NCI-H187 (cell line): ENCODE measurements around the gene MYLK.

Experiments
- DNase-seq, 2 experiments: peaks; one replicate each; lab custom pipeline; 2025; lab: John Stamatoyannopoulos, UW

MYLK gene

GRCh38 chr3:123695731-123696640 is 188.1 kb downstream of the MYLK start:
- DNase-seq, result no peak

GRCh38 chr3:123695152-123695551 is 189.0 kb downstream of the MYLK start:
- no peak for DNase-seq

DNA sequence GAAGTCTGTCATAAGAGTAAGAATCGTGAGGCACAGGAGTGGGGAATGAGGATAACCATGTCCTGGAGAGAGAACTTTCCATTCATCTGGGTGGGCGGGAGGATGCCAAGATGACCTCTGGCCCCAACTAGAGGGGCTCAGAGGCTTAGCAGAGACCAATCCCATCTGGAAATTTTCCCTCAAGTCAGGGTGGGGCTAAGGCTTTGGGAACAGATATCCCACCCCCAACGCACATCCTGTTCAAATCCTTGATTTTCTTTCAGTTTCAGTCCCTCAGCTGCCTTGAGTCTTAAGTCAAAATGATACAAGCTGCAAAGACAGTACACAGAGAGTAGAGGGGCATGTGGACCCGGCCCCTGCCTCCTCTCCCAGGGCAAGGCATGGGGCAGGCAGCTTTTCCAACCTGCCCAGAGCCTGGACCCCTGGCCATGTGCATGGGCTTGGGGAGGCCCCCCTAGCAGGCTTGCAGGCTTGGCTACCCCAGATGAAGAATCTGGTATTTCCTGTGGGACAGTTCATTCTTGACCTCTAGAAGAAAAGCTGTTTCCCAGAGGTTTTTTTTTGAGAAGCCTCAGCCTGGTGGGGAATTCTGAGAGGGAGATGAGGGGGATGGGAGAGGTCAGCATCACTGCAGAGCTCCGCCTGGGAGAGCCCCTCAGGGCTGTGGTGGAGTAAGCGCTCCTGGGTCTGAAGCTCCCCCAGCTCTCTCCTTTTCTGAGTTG is 189.6 kb downstream of the MYLK start:
- DNase-seq, result no peak

DNA sequence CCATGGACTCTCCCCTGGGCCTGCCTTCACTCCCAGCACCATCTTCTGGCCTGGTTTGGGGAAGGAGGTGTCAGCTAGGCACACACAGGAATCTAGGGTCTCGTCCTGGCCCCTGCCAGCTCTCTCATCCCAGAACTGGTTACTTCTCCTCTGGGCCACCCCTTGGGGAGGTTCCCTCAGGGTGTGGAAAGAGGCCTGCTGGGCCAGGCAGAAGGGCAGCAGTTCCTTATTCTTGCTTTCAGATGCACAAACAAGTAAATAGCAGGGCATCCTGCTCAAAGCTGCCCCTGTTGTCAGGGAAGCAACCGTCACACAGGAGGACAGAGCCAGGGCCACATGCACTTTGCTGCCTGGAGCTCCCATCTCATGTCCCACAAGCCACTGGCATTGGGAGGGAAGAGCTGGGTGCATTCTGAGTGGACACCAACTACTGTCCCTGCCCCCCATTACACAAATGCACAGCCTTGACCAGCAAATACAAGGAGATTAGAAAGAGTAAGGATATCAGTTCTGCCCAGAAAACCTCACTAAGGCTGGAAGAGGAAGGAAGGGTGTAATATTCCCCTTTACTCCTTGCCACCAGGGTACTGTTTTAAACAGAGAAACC is 190.4 kb downstream of the MYLK start:
- no peak for DNase-seq

DNA sequence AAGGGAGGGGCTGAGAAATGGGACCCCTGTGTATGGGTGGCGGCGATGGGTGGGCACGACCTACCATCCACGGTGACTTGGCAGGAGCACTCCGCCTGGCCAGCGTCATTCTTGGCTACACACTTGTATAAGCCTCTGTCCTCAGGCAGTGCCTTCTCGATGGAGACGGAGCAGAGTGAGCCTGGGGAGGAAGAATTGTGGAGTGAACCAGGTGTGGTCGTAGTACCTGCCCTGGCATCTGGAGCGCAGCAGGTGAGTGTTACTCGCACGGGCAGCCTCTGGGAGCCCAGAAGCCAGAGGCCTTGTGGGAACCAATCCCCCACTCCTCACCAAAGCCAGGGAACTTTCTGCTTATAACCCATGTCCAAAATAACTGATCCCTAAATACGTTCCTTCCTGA is 191.5 kb downstream of the MYLK start:
- DNase-seq, result no peak

GRCh38 chr3:123692041-123692440 is 192.1 kb downstream of the MYLK start:
- no peak for DNase-seq

DNA sequence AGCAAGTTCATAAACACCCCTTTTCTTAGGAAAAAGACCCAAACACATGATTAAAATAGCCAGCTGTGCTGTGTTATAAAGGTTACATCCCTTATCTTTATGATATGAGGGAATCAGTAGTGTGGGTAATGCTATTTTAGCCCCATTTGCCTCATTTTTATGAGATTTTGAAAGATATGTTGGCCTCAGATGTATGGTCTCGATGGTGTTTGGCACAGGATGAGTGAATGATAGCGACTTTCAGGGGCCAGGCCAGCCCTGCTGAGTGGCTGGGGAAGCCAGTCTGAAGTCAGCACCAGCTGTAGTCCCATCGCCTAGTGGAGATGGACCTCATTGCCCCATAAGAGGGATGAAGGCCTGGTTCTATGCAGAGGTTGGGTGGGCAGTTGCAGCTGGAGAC is 194.3 kb downstream of the MYLK start:
- DNase-seq, result no peak

DNA sequence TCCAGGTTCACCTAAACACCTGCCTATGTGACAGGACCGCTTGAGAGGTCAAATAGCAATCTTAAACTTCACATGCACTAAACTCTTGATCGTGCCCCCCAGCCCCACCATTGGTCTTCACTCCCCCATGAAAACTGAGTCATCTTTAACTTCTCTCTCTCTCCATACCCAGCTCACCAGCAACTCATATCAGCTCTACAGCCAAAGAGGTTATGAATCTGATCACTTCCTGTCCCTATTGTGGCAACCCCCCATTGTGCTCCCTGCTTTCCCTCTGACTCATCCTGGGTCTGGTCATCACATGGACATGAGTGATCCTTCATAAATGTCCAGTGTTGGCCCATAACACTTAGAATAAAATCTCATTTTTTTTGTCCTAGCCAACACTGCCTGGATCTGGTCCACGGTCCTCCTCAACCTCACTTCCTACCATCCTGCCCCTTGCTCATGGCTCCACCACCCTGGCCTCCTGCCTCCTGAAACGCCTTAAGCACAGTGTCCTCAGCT is 195.8 kb downstream of the MYLK start:
- DNase-seq, result no peak

GRCh38 chr3:123687286-123687685 is 196.8 kb downstream of the MYLK start:
- DNase-seq, result no peak

DNA sequence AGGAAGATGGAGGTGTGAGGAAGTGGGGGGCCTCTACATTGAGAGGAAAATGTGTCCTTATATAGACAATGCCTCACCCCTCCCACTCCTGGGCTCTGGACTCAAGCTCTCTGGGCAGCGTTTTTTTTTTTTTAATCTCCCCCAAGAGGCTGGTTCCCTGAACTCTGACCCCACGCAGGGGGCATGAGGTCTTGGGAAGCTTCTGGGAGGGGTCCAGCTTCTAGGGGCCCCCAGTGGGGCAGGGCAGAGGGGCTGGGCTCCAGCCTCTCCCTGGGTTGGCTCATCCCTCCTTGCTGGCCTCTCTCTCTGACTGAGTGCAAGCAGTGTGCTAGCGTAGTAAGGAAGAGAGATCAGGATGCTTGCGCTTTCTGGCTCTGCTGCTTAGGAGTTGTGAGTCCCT is 197.9 kb downstream of the MYLK start:
- DNase-seq, result no peak

DNA sequence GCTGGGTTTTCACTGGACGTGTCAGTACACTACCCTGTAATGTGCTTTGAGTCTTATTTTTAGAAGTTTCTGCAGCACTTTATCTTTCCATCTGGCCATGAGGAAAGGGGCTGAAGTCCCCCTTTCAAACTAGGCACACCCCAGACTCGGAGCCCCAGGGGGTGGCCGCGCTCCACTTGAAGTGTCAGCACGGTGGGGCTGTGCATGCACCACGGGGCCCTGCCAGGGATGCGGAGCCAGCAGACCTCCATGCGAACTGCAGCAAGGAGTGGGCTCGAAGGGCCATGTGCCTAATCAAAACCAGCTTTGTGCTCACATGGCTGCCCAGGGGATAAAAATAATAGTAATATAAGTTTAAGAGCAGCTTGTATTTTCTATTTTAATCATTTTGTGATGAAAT is 198.4 kb downstream of the MYLK start:
- no peak for DNase-seq

DNA sequence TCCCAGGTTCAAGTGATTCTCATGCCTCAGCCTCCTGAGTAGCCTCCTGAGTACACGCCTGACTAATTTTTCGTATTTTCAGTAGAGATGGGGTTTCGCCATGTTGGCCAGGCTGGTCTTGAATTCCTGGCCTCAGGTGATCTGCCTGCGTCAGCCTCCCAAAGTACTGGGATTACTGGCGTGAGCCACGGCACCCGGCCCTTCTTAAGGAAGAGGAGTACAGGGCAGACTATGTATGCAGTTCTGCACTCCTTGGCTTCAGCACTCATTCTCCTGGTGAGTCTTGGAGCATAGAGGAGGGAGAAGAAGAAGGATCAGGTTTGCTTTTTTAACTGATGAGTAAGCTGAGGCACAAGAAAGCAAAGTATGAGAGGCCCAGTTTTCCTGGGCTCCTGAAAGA is 199.5 kb downstream of the MYLK start:
- DNase-seq, result no peak

- DNase-seq, result no peak
Observed at GRCh38 chr3:123684209-123684608, 199.9 kb downstream of the MYLK start.

DNA sequence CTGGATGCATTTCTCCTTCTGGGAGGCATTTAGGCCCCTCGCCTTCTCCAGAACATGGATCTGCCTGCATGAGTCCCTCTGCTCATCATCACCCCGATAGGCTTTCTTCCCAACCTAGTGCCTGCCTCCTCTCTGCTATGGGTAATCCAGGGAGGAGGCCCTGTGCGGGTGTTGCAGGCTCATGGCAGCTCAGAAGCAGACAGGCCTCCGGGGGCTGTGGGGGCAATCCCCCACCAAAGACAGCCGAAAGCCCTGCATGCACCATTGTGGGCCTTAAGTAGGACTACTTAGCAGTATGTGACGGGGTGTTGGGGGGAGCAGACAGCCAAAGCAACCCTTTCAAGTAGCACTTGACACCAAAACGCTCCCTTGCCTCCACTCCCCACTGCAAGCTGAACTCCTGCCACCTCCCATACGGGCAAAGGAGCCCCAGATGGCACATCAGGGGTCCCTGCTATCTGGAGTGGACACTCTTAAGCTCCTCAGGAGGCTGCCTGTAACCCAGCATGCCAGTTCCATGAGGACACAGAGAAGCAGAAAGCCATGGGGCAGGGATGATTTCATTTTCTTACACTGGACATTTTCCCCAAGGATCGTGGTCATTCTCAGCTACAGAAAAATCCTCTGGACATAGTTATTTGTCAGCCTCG is 200.5 kb downstream of the MYLK start:
- no peak for DNase-seq

DNA sequence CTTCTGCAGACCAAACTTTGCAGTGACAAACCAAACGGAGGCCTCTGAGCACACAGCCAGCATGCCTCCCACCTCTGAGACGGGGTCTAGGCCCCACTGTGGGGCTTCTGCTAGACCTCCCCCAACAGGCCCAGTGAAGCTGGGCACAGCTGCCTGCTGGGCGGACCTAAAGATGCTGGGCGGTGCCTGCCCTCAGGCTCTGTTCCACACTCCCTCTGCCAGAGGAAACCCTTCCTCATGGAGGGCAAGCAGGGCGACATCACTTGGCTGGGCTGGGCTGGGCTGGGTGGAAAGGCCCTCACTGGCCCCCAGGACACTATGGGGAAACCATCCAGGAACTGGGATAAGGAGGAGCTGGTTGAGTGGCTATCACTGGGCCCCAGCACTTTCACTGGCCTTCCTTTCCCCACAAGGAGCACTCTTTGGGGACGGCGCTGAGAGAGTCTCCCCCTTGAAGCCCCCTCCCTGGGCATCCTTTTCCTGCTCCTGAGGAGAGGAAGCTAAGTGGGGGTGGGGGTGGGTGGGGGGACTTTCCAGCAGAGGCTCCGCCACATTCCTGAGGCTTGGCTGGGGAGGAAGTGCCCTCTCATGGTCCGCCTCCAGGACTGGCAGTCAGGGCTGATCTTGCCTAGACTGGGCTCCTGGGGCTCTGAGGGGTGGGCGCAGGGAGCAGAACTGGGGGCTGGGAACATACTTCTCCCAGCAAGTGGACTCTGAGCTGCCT is 201.2 kb downstream of the MYLK start:
- DNase-seq, result no peak

- DNase-seq, result no peak
Observed at GRCh38 chr3:123682302-123682701, 201.8 kb downstream of the MYLK start.

- no peak for DNase-seq
Observed at GRCh38 chr3:123679712-123680386, 204.3 kb downstream of the MYLK start.

GRCh38 chr3:123678108-123678511 is 206.0 kb downstream of the MYLK start:
- DNase-seq, result no peak

GRCh38 chr3:123672429-123673146 is 211.5 kb downstream of the MYLK start:
- DNase-seq, result no peak

GRCh38 chr3:123670743-123671142 is 213.4 kb downstream of the MYLK start:
- DNase-seq, result no peak
